DOHH2 (cell line): ENCODE results near the gene BTBD6.

ENCODE experiments used
- H3F3A ChIP-seq: fragments of 200-600 bp; sonication (generic), shearing (Covaris generic); 2 replicates; pipeline ENCODE4 v1.6.0; 2016; ENCODE audit warnings: antibody characterized with exemption, mild to moderate bottlenecking; ENCODE audit not compliant: control insufficient read depth, insufficient read depth
- H3K27ac ChIP-seq: fragments of 200-600 bp; sonication (generic); 2 replicates; pipeline ENCODE4 v1.5.1; 2014; ENCODE audit warnings: low read depth, mild to moderate bottlenecking, low read length, moderate library complexity
- H3K27me3 ChIP-seq: fragments of 200-600 bp; sonication (generic); 2 replicates; pipeline ENCODE4 v1.6.1; 2014; ENCODE audit warnings: mild to moderate bottlenecking, low read length, mixed read lengths; ENCODE audit not compliant: control insufficient read depth
- H3K36me3 ChIP-seq: fragments of 200-600 bp; sonication (generic); 2 replicates; pipeline ENCODE4 v1.6.1; 2014; ENCODE audit warnings: mild to moderate bottlenecking, low read length, moderate library complexity, mixed read lengths; ENCODE audit not compliant: control insufficient read depth
- H3K4me1 ChIP-seq: fragments of 200-600 bp; sonication (generic); 2 replicates; pipeline ENCODE4 v1.6.1; 2014; ENCODE audit warnings: mild to moderate bottlenecking, low read length, mixed read lengths; ENCODE audit not compliant: control insufficient read depth
- H3K4me2 ChIP-seq: fragments of 200-600 bp; sonication (generic); 2 replicates; pipeline ENCODE4 v1.6.0; 2014; ENCODE audit warnings: mild to moderate bottlenecking, low read length, moderate library complexity
- H3K4me3 ChIP-seq: fragments of 200-600 bp; sonication (generic); 2 replicates; pipeline ENCODE4 v1.5.1; 2014; ENCODE audit warnings: mild to moderate bottlenecking, low read length, mixed read lengths
- H3K79me2 ChIP-seq: fragments of 200-600 bp; sonication (generic); 2 replicates; pipeline ENCODE4 v1.6.1; 2014; ENCODE audit warnings: mild to moderate bottlenecking, low read length, mixed read lengths; ENCODE audit not compliant: control insufficient read depth
- H3K9me2 ChIP-seq: fragments of 200-600 bp; sonication (generic); replicated peaks from 2 replicates; pipeline ENCODE4 v1.6.1; 2014; ENCODE audit warnings: mild to moderate bottlenecking, low read length, mixed read lengths; ENCODE audit not compliant: control insufficient read depth
- H3K9me3 ChIP-seq: fragments of 200-600 bp; sonication (generic); 2 replicates; pipeline ENCODE4 v1.6.1; 2014; ENCODE audit warnings: antibody characterized with exemption, low read length, mixed read lengths; ENCODE audit not compliant: control insufficient read depth, insufficient read depth
- H4K20me1 ChIP-seq: fragments of 200-600 bp; sonication (generic); 2 replicates; pipeline ENCODE4 v1.6.0; 2014; ENCODE audit warnings: low read depth, mild to moderate bottlenecking, antibody characterized with exemption, low read length, moderate library complexity; ENCODE audit not compliant: control insufficient read depth, insufficient read depth
- EZH2phosphoT487 ChIP-seq: fragments of 200-600 bp; sonication (generic); IDR thresholded peaks from 2 replicates; pipeline ENCODE4 v1.6.1; 2017; ENCODE audit warnings: borderline replicate concordance, mild to moderate bottlenecking, antibody characterized with exemption, low read length, moderate library complexity, mixed read lengths
- TF ChIP-seq, protein P1 (sequence below): fragments of 200-600 bp; sonication (generic); IDR thresholded peaks from one replicate; pipeline ENCODE4 v1.5.1; 2014; ENCODE audit warnings: antibody characterized with exemption, mild to moderate bottlenecking, low read depth, low read length; ENCODE audit not compliant: poor library complexity, severe bottlenecking

BTBD6 gene

DNA sequence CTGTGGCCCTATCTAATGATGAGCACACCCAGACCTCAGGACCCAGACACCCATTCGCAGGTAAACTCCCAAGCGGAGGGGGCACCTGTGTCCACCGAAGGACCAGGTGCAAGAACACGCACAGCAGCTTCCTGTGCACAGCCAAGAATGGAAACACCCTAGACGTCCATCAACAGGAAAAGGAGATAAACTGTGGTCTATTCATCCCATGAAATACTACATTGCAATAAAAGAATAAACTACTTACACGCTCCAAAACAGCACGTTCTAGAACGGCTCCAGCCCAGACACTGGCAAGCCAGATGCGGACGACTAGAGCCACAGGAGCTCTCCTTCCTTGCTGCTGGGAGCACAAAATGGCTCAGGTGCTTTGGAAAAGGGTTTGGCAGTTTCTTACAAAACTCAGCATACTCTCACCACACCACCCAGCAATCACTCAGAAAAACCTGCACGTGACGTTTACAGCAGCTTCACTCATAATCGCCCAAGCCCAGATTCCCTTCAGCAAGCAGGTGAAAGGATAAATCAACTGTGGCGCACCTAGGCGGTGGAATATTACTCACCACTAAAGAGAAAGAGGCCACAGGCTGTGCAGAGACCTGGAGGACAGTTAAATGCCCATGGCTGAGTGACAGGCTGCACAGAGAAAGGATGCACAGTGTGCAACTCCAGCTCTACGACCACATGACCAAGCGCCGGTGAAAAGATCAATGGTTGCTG lies 31.5 kb downstream of the BTBD6 start:
- no peaks in the 10 kb centered on the region for H3F3A ChIP-seq
- no peak overlapping the region for H3K27ac ChIP-seq
- H3K4me3 ChIP-seq = no peak overlapping the region
- peaks cover 3% of the 10 kb centered on the region for H3K79me2 ChIP-seq
- peaks cover 2% of the 10 kb centered on the region; the same call in 1 of the 2 replicates for H4K20me1 ChIP-seq
- H3K27me3 ChIP-seq = no peaks in the 10 kb centered on the region
- H3K4me2 ChIP-seq = no peak overlapping the region
- no peak for TF ChIP-seq EZH2phosphoT487
- TF ChIP-seq, protein P1, sequence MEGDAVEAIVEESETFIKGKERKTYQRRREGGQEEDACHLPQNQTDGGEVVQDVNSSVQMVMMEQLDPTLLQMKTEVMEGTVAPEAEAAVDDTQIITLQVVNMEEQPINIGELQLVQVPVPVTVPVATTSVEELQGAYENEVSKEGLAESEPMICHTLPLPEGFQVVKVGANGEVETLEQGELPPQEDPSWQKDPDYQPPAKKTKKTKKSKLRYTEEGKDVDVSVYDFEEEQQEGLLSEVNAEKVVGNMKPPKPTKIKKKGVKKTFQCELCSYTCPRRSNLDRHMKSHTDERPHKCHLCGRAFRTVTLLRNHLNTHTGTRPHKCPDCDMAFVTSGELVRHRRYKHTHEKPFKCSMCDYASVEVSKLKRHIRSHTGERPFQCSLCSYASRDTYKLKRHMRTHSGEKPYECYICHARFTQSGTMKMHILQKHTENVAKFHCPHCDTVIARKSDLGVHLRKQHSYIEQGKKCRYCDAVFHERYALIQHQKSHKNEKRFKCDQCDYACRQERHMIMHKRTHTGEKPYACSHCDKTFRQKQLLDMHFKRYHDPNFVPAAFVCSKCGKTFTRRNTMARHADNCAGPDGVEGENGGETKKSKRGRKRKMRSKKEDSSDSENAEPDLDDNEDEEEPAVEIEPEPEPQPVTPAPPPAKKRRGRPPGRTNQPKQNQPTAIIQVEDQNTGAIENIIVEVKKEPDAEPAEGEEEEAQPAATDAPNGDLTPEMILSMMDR = no peak
- H3K9me3 ChIP-seq = no peaks in the 10 kb centered on the region
- H3K9me2 ChIP-seq = no peaks in the 10 kb centered on the region
- peaks cover 7% of the 10 kb centered on the region; the same call in 1 of the 2 replicates for H3K4me1 ChIP-seq
- H3K36me3 ChIP-seq = no peaks in the 10 kb centered on the region

DNA sequence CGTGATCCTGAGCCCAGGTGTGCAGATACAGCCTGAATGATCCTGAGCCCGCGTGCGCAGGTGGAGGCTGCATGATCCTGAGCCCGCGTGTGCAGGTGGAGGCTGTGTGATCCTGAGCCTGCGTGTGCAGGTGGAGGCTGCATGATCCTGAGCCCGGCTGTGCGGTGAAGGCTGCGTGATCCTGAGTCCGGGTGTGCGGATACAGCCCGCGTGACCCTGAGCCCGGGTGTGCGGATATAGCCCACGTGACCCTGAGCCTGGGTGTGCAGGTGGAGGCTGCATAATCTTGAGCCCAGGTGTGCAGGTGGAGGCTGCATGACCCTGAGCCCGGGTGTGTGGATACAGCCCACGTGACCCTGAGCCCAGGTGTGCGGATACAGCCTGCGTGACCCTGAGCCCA lies 32.2 kb downstream of the BTBD6 start:
- Histone ChIP-seq H3K4me1 (peaks cover 7% of the 10 kb centered on the region; the same call in 1 of the 2 replicates), H3F3A (no peaks in the 10 kb centered on the region), H3K27ac (no peak overlapping the region), H3K4me2 (no peak overlapping the region), H3K79me2 (peaks cover 3% of the 10 kb centered on the region), H4K20me1 (peaks cover 2% of the 10 kb centered on the region; the same call in 1 of the 2 replicates), H3K27me3 (no peaks in the 10 kb centered on the region), H3K36me3 (no peaks in the 10 kb centered on the region), H3K9me3 (no peaks in the 10 kb centered on the region), H3K4me3 (no peak overlapping the region), H3K9me2 (no peaks in the 10 kb centered on the region)
- TF ChIP-seq EZH2phosphoT487 = no peak
- TF ChIP-seq, protein P1 = no peak

DNA sequence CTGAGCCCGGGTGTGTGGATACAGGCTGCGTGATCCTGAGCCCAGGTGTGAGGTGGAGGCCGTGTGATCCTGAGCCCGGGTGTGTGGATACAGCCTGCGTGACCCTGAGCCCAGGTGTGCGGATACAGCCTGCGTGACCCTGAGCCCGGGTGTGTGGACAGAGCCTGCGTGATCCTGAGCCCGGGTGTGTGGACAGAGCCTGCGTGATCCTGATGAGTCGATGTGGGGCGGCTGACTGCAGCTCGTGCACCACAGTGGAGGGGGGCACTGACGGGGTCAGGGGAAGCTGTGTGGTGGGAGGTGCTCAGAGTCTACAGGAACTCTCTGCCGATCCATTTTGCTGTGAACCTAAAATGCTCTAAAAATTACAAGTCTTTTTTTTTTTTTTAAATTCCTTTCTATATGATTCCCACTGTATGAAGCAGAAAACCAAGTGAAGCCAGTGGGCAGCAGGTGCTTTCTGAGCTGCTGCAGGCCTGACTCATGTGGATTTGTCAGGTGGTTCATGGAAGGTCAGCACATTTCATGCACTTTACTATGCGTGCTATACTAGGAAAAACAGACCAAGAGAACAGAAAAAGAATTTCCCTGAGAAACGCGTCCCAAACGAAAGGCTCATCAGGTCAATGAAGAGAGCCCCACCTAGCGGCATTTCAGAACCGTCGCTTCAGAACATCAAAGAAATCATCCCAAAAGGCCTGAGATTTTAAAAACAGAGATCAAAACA lies 33.2 kb downstream of the BTBD6 start:
- Histone ChIP-seq H3K9me3 (no peaks in the 10 kb centered on the region), H3K27ac (no peak overlapping the region), H3K9me2 (no peaks in the 10 kb centered on the region), H3K4me1 (peaks cover 7% of the 10 kb centered on the region; the same call in 1 of the 2 replicates), H3F3A (no peaks in the 10 kb centered on the region), H3K79me2 (peaks cover 3% of the 10 kb centered on the region), H3K4me2 (no peak overlapping the region), H3K4me3 (no peak overlapping the region), H3K27me3 (no peaks in the 10 kb centered on the region), H4K20me1 (peaks cover 2% of the 10 kb centered on the region; the same call in 1 of the 2 replicates), H3K36me3 (no peaks in the 10 kb centered on the region)
- TF ChIP-seq, protein P1 = no peak
- no peak for TF ChIP-seq EZH2phosphoT487
